ENCODE results near the gene BLVRB.
"Not testable (repeated sequence)": the region's sequence is repeated elsewhere in the genome, so short reads cannot be mapped to it uniquely, and the experiment has no call there.

BLVRB gene

GRCh38 chr19:40465557-40466218 is at the start of gene BLVRB:
BLVRB (minus strand) TSS chr19:40465745; CDS start chr19:40465688, 57 bp downstream.
- DNase-seq = peak; percentile 99

DNA sequence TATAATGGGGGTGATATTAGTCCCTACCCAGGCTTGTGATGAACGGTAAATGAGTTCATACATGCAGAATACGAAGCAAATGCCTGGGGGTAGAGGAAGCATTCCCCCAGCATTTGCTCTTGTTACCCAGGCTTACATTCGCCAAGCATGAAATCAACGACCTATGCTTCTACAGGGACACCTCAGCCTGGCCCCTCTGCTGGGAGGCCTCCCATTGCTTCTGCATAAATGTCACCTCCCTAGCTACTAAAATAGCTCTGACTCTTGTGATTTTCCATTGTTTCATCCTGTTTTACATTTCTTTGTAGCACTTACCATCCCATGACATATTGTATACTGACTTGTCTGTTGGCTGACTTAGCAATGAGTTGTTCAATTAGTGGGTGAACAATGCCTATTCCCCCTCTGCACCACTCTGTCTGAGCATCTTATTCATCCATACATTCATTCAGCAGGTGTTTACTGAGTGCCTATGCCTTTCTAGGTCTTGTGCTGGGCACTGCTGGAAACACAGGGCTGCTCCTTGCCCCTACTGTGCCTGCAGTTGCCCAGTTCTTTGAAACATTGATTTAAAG is 48.3 kb upstream of the BLVRB start:
- DNase-seq = no peak

DNA sequence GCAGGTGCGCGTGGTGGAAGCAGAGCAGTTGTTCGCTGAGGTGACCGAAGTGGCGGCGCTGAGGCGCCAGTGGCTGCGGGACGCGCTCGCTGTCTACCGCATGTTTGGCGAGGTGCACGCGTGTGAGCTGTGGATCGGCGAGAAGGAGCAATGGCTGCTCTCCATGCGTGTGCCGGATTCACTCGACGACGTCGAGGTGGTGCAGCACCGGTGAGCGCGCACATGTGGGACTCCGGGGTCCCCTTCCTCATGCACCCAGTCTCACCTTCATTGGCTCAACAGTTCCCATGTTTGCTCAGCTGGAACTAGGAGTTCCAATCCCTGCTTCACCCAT is 47.8 kb upstream of the BLVRB start:
- no peak for DNase-seq

- DNase-seq = no peak
Measured at GRCh38 chr19:40512473-40513344, 47.2 kb upstream of the BLVRB start.

GRCh38 chr19:40512110-40512472 is 46.5 kb upstream of the BLVRB start:
- no peak for DNase-seq

DNA sequence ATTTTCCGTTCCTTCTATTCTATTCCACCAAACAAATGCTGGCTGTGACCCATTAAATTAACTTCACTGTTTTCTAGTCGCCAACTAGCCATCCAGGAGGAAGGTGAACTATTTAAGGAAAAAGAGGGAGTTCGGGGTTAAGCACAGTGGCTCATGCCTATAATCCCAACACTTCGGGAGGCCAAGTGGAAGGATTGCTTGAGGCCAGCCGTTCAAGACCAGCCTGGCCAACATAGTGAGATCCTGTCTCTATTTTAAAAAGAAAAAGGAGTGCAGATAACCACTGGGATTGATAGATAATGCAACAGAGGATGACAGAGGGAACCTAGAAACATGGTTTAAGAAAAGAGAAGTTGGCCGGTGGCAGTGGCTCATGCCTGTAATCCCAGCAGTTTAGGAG is 45.9 kb upstream of the BLVRB start:
- no peak for DNase-seq

DNA sequence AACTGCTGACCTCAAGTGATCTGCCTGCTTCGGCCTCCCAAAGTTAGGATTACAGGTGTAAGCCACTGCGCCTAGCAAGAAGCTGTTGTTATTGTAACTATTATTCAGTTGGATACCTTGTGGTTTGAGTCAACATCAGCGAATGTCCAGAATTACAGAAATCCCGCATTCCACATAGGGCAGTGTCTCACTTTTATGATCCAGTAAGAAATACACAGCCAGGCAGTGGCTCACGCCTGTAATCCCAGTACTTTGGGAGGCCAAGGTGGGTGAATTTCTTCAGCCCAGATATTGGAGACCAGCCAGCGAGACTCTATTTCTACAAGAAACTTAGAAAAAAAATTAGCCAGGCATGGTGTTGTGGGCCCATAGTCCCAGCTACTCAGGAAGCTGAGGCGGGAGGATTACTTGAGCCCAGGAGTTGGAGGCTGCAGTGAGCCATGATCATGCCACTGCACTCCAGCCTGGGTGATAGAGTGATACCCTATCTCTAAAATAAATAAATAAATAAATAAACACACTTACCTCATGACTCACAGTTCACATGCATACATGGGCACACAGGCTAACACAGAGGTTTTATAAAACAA is 45.1 kb upstream of the BLVRB start:
- DNase-seq = no peak

DNA sequence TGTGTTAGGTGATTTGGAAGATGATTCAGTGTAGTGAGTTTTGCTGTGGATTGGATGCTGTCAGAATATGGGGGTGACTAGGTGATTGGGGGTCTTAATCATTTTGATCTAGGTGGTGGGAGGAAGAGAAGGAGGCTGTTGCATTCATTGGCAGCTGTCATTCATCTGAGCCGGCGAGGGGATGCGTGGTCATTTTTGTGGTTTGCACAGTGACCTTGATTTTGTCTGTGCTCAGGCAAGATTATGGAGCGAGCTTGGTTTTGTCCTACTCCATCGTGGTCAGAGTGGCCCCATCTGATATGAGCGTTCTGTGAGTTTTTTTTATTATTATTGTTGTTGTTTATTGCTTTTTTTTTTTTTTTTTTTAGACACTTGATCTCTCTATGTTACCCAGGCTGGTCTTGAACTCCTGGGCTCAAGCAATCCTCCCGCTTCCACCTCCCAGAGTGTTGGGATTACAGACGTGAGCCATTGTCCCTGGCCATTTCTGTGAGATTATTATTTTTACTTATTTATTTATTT is 43.3 kb upstream of the BLVRB start:
- DNase-seq = no peak

DNA sequence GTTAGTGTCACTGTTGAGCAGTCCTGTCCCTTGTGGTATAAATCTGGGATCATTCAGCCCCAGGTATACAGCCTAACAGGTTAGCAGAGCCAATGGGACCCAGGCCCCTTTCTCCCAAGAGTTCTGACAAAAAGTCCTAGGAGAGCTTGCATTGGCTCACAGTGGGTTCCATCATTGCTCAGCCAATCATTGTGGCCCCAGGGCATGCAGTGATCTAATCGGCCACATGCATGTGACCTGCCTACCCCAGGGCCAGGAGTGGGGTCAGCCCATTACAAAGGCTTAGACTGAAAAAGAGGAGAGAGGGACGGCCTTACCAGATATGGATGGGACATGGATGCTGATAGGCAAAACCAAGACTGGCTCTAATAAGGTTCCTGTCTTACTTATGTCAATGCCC is 42.3 kb upstream of the BLVRB start:
- DNase-seq = peak; percentile 0

DNA sequence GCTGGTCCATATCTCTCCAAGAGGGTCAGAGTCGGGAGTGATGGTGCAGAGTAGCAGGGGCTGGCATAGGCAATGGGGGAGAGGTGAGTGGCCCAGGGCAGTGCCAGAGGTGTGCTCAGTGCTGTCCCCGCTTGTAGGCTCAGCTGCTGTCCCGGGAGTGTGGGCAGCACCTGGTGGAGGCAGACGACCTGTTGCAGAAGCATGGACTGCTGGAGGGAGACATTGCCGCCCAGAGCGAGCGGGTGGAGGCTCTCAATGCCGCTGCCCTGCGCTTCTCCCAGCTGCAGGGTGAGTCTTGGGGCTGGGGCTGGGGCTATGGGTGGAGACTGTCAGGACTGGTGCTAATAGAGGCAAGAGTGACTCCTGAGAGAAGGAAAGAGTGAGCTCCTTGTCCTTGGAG is 40.6 kb upstream of the BLVRB start:
- no peak for DNase-seq

GRCh38 chr19:40503320-40503695 is 37.8 kb upstream of the BLVRB start:
- DNase-seq = no peak

DNA sequence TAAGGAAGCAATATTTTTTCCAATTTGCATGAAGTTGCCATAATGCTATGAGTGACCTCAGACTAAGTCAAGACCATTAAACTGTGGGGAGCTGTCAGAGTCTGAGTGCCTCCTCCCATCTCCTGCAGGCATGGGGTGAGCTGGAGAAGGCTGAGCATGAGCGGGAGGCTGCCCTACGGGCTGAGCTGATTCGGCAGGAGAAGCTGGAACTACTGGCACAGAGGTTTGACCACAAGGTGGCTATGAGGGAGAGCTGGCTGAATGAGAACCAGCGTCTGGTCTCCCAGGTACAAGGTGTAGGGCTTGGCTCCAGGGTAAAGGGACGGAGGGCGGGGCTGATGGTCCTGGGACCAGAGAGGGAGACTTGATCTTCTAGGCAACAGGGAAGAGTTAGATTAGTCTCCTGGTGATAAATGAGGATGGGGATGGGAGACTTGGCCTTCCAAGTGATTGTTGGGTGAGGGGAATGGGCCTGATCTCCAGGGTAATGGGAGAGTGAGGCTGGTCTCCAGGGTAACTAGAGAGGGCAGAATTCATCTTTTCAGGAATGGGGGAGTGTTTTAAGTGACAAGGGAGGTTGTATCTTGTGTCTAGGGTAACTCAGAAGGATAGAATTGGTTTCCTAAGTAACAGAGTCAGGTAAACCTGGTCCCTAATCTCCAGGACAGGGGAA is 37.2 kb upstream of the BLVRB start:
- no peak for DNase-seq

DNA sequence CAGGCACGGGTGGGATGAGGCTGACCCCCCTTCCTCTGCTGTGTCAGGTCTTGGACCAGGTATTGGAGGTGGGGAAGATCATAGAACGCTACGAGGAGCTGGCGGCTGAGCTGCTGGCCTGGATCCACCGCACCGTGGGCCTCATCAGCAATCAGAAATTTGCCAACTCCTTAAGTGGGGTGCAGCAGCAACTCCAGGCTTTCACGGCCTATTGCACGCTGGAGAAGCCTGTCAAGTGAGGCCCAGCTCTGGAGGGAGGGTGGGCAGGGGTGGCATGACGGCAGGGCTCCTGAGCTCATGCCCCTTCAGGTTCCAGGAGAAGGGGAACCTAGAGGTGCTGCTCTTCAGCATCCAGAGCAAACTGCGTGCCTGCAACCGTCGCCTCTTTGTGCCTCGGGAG is 36.5 kb upstream of the BLVRB start:
- no peak for DNase-seq

GRCh38 chr19:40501599-40501998 is 36.1 kb upstream of the BLVRB start:
- no peak for DNase-seq

- DNase-seq = not testable (repeated sequence)
Measured at GRCh38 chr19:40500678-40501530, 35.4 kb upstream of the BLVRB start.

DNA sequence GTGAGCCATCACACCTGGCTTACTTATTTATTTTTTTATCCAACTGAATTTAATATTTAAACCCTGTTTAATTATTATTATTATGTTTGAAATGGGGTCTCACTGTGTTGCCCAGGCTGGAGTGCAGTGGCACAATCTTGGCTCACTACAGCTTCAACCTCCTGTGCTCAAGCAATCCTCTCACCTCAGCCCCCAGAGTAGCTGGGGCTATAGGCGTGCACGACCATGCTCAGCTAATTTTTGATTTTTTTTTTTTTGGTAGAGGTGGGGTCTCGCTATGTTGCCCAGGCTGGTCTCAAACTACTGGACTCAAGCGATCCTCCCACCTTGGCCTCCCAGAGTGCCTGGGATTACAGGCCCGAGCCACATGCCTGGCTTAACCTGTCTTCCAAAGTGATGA is 33.8 kb upstream of the BLVRB start:
- no peak for DNase-seq

DNA sequence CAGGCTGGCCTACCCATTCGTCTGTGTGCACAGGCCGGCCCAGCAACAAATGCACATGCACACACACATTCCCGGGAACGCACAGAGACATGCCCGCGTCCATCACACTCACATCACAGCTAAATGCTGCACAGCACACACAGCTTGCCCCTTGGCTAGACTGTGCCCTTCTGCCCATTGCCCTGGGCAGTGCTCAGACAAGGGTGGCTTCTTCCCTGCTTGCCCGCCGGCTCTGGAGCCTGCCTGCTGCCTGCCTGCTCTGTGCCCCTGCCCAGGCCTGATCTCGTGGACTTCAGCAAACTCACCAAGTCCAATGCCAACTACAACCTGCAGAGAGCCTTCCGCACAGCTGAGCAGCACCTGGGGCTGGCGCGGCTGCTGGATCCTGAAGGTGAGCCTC is 31.7 kb upstream of the BLVRB start:
- no peak for DNase-seq

- no peak for DNase-seq
Measured at GRCh38 chr19:40494191-40494838, 28.8 kb upstream of the BLVRB start.

DNA sequence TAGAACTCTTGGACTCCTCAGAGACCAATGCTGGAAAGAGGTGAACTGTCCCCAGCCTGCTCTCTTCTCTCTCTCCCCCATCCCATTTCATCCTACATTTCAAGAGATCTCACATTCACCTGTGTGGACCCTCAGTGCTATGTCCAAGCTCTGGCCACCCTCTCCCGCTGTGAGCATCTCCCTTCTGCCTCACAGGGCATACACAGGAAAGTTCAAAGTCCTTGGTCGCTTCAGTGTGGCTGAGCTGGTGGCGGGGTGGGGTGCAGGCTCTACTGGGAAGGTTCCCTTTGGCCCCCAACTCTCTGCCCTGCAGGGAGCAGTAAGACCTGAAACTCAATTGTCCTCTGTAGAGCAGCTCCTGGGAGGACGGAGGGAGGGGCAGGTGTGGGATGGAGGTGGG is 28.2 kb upstream of the BLVRB start:
- no peak for DNase-seq

DNA sequence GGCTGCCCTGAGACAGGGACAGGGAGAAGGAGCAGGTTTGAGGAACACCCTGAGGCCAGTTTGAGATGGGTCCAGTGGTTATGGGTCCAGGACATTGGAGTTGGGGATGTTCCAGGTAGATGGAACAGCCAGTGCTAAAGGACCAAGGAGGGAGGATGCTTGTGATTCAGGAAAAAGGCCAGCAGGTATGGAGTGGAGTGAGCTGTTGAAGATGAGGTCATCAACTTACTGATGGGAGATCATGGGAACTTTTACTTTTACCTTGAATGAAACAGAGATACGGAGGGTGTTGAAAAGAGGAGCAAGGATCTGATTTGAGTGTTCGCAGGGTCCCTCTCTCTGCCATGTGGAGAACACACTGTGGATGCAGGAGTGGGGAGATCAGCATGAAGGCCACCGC is 26.7 kb upstream of the BLVRB start:
- no peak for DNase-seq

GRCh38 chr19:40489882-40490230 is 24.3 kb upstream of the BLVRB start:
- no peak for DNase-seq

DNA sequence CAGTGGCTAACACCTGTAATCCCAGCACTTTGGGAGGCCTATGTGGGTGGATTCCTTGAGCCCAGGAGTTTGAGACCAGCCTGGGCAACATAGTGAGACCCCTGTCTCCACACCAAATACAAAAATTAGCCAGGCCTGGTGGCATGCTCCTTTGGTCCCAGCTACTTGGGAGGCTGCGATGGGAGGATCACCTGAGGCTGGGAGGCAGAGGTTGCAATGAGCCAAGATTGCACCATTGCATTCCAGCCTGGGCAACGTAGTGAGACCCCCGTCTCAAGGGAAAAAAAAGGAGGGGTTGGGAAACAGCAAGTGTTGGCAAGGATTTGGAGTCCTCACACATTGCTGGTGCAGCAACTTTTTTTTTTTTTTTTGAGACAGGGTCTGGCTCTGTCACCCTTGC is 20.5 kb upstream of the BLVRB start:
- DNase-seq = no peak

Measured in CD4-positive, alpha-beta T cell treated with Interleukin-15 for 1 hour (primary cell).